Stimulated activated CD4-positive, alpha-beta T cell treated with anti-CD3 and anti-CD28 coated beads, Interleukin-4, amount 100 ng/mL, for 1 hour (primary cell): ENCODE results near the gene ENDOG.
A peak's percentile ranks its signal among the peaks of the same experiment; 100 is the strongest.
"Not testable (repeated sequence)": the region's sequence is repeated elsewhere in the genome, so short reads cannot be mapped to it uniquely, and the experiment has no call there.

Experiments
- DNase-seq: peaks from one replicate; pipeline ENCODE4 v3.0.0-alpha.2; 2020

Gene ENDOG

GRCh38 chr9:128829477-128830251, 11.4 kb downstream of the ENDOG start, which contains the start of gene SPOUT1:
Gene SPOUT1 (minus strand): TSS chr9:128829794. CDS start chr9:128829780, 14 bp downstream.
- peak; percentile 93 for DNase-seq

- DNase-seq, result no peak
These were observed 15.4 kb downstream of the ENDOG start for GRCh38 chr9:128833696-128834095.

GRCh38 chr9:128835246-128836210, 17.2 kb downstream of the ENDOG start:
- no peak for DNase-seq

- DNase-seq, result no peak
These were observed 18.3 kb downstream of the ENDOG start for GRCh38 chr9:128836509-128837145.

- no peak for DNase-seq
These were observed 20.0 kb downstream of the ENDOG start for GRCh38 chr9:128838338-128838737.

- no peak for DNase-seq
These were observed 22.2 kb downstream of the ENDOG start for GRCh38 chr9:128840524-128840923.

- no peak for DNase-seq
These were observed 23.6 kb downstream of the ENDOG start for GRCh38 chr9:128841694-128842492.

GRCh38 chr9:128843171-128843570, 24.9 kb downstream of the ENDOG start:
- not testable (repeated sequence) for DNase-seq

GRCh38 chr9:128845186-128845931, 27.1 kb downstream of the ENDOG start:
- no peak for DNase-seq

- DNase-seq, result no peak
These were observed 28.4 kb downstream of the ENDOG start for GRCh38 chr9:128846680-128847030.

- no peak for DNase-seq
These were observed 29.5 kb downstream of the ENDOG start for GRCh38 chr9:128847803-128848202.

- DNase-seq, result not testable (repeated sequence)
These were observed 32.7 kb downstream of the ENDOG start for GRCh38 chr9:128851024-128851423.

- DNase-seq, result not testable (repeated sequence)
These were observed 33.7 kb downstream of the ENDOG start for GRCh38 chr9:128851779-128852600.

GRCh38 chr9:128852646-128853045, 34.3 kb downstream of the ENDOG start:
- not testable (repeated sequence) for DNase-seq

GRCh38 chr9:128854454-128854853, 36.2 kb downstream of the ENDOG start:
- not testable (repeated sequence) for DNase-seq

- not testable (repeated sequence) for DNase-seq
These were observed 40.2 kb downstream of the ENDOG start for GRCh38 chr9:128858476-128858875.

GRCh38 chr9:128860937-128861336, 42.6 kb downstream of the ENDOG start:
- DNase-seq, result no peak

- no peak for DNase-seq
These were observed 43.2 kb downstream of the ENDOG start for GRCh38 chr9:128861501-128861900.

GRCh38 chr9:128862401-128862851, 44.1 kb downstream of the ENDOG start:
- DNase-seq, result no peak

- DNase-seq, result peak; percentile 86
These were observed 45.3 kb downstream of the ENDOG start for GRCh38 chr9:128863647-128864046.
